ENCODE measurements around the gene KANK3. TPM values are rescaled to one million over a fixed set of nuclear protein-coding genes. Genes with fewer than 3 reads are reported as not detected.

The KANK3 gene
- total and polyA plus RNA-seq, 7 donors: 5.1 to 14.2 (median 9.1) TPM

- H3K9me3 ChIP-seq: no peaks in the 10 kb centered on the region
- peaks cover 16% of the 10 kb centered on the region for H3K4me1 ChIP-seq
- H3K27me3 ChIP-seq (ENCODE audit: insufficient read depth in 3 of 3, low read length in 2 of 3): peaks cover 0 to 22% (median 19%) of the 10 kb centered on the region in 3 donors
- no peak overlapping the region for H3K27ac ChIP-seq
- no peak for ATAC-seq
- H3K36me3 ChIP-seq (ENCODE audit: insufficient read depth in 1 of 2, low read depth in 1 of 2): no peaks in the 10 kb centered on the region
- 62 to 92% (median 88%) methylated on average over 3 of the region's 3 CpGs for WGBS, 3 donors
- no peak for TF ChIP-seq CTCF (IDR thresholded peaks at IDR 0.05)
- no peak overlapping the region for H3K4me3 ChIP-seq
- intact Hi-C loops (cut with DNase I): no loop called here
- peak in 1 of 2 donors; percentile 8 for DNase-seq
Measured at GRCh38 chr19:8329996-8330395, 13.1 kb downstream of the KANK3 start.

- ATAC-seq: no peak
- H3K27ac ChIP-seq: no peak overlapping the region
- H3K4me1 ChIP-seq: peaks cover 24% of the 10 kb centered on the region
- H3K27me3 ChIP-seq (ENCODE audit: insufficient read depth in 3 of 3, low read length in 2 of 3): peaks cover 0 to 4% (median 0%) of the 10 kb centered on the region in 3 donors
- H3K9me3 ChIP-seq: no peaks in the 10 kb centered on the region
- intact Hi-C loops (cut with DNase I): no loop called here
- DNase-seq: peak in 1 of 2 donors; percentile 11
- TF ChIP-seq CTCF (IDR thresholded peaks at IDR 0.05): no peak
- no peak overlapping the region for H3K4me3 ChIP-seq
- 93 to 94% (median 94%) methylated on average over 3 of the region's 3 CpGs for WGBS, 3 donors
- peaks cover 0 to 22% of the 10 kb centered on the region in 2 donors for H3K36me3 ChIP-seq (ENCODE audit: insufficient read depth in 1 of 2, low read depth in 1 of 2)
Measured at GRCh38 chr19:8325454-8325853, 17.6 kb downstream of the KANK3 start.

GRCh38 chr19:8324186-8325050 lies 18.6 kb downstream of the KANK3 start:
- H3K4me1 ChIP-seq: peaks cover 33% of the 10 kb centered on the region
- peaks cover 0 to 22% of the 10 kb centered on the region in 2 donors for H3K36me3 ChIP-seq (ENCODE audit: insufficient read depth in 1 of 2, low read depth in 1 of 2)
- DNase-seq (peak in 1 of 2 donors; percentile 56), ATAC-seq (peak in 1 of 4 donors; percentile 1)
- H3K4me3 ChIP-seq: no peak overlapping the region
- intact Hi-C loops (cut with DNase I): no loop called here
- no peak for TF ChIP-seq CTCF (IDR thresholded peaks at IDR 0.05)
- peak overlapping the region; percentile 0 for H3K27ac ChIP-seq
- WGBS, 3 donors: 59 to 62% (median 59%) methylated on average over 17 of the region's 17 CpGs
- no peaks in the 10 kb centered on the region for H3K9me3 ChIP-seq
- peaks cover 0 to 4% (median 0%) of the 10 kb centered on the region in 3 donors for H3K27me3 ChIP-seq (ENCODE audit: insufficient read depth in 3 of 3, low read length in 2 of 3)

- Histone ChIP-seq H3K36me3 (ENCODE audit: insufficient read depth in 1 of 2, low read depth in 1 of 2) (peaks cover 0 to 22% of the 10 kb centered on the region in 2 donors), H3K4me3 (peak overlapping the region; percentile 99), H3K4me1 (peaks cover 33% of the 10 kb centered on the region), H3K9me3 (no peaks in the 10 kb centered on the region), H3K27ac (no peak overlapping the region), H3K27me3 (ENCODE audit: insufficient read depth in 3 of 3, low read length in 2 of 3) (peaks cover 0 to 4% (median 0%) of the 10 kb centered on the region in 3 donors)
- no peak for TF ChIP-seq CTCF (IDR thresholded peaks at IDR 0.05)
- 80 to 87% (median 83%) methylated on average over 1 of the region's 1 CpG for WGBS, 3 donors
- DNase-seq (peak in 1 of 2 donors; percentile 15), ATAC-seq (no peak)
- intact Hi-C loops (cut with DNase I): no loop called here
Measured at GRCh38 chr19:8323781-8324185, 19.3 kb downstream of the KANK3 start.
